Lung (tissue), 12 donors: ENCODE measurements around the gene OGG1. TPM values are rescaled to one million over a fixed set of nuclear protein-coding genes. Genes with fewer than 3 reads are reported as not detected.

ENCODE experiments used
- ATAC-seq: fragments of 200-7000 bp; cut with Tn5 transposase; one replicate; pipeline ENCODE4 v1.9.1; 2020; ENCODE audit warnings: moderate number of reproducible peaks; ENCODE audit not compliant: insufficient read depth, low FRiP score
- DNase-seq, 3 donors: peaks; one replicate each; pipeline ENCODE4 v3.0.0-alpha.2; 2013 to 2017
- H3K27ac ChIP-seq, 2 donors: one replicate each; pipeline ENCODE4 v1.5.1; 2013; ENCODE audit warnings: mild to moderate bottlenecking in 2 of 2, moderate library complexity in 2 of 2, control low read depth in 1 of 2, inconsistent platforms in 1 of 2, low read depth in 1 of 2, low read length in 1 of 2
- H3K27me3 ChIP-seq, 3 donors: one replicate each; pipeline ENCODE4 v1.5.1; 2013; ENCODE audit warnings: low read length in 2 of 3; ENCODE audit not compliant: control insufficient read depth in 3 of 3, insufficient read depth in 3 of 3
- H3K36me3 ChIP-seq, 4 donors: one replicate each; pipeline ENCODE4 v1.5.1; 2013; ENCODE audit warnings: low read length in 4 of 4, mild to moderate bottlenecking in 1 of 4, moderate library complexity in 1 of 4; ENCODE audit not compliant: control insufficient read depth in 4 of 4, insufficient read depth in 4 of 4
- H3K4me1 ChIP-seq, 5 donors: one replicate each; pipeline ENCODE4 v1.5.1; 2013; ENCODE audit warnings: low read length in 5 of 5, mild to moderate bottlenecking in 2 of 5, moderate library complexity in 1 of 5; ENCODE audit not compliant: control insufficient read depth in 5 of 5, insufficient read depth in 5 of 5
- H3K4me3 ChIP-seq: one replicate; pipeline ENCODE4 v1.5.1; 2013; ENCODE audit warnings: mild to moderate bottlenecking, control low read depth, moderate library complexity
- H3K9ac ChIP-seq, 2 donors: one replicate each; pipeline ENCODE4 v1.5.1; 2013; ENCODE audit warnings: low read length in 2 of 2, control low read depth in 1 of 2; ENCODE audit not compliant: insufficient read depth in 1 of 2
- H3K9me3 ChIP-seq, 4 donors: one replicate each; pipeline ENCODE4 v1.5.1; 2013; ENCODE audit warnings: low read length in 3 of 4, mild to moderate bottlenecking in 1 of 4, moderate library complexity in 1 of 4; ENCODE audit not compliant: control insufficient read depth in 4 of 4, insufficient read depth in 3 of 4
- CTCF ChIP-seq: IDR thresholded peaks from 2 replicates; pipeline ENCODE4 v1.5.1; 2012; ENCODE audit warnings: mild to moderate bottlenecking; ENCODE audit errors: control extremely low read depth, extremely low read depth
- WGBS, 2 donors: extraction: QIAGEN DNeasy Blood & Tissue Kit; methylation state at CpG; one replicate each; pipeline ENCODE4 v1.1.7; 2013; 5-methylcytosine and 5-hydroxymethylcytosine counted together
- polyA plus RNA-seq, 2 donors: library from polyadenylated mRNA; stranded (reverse); fragments of 200-250 nt; gene quantifications; one replicate each; pipeline ENCODE4 v1.2.1, GENCODE V29; 2013
- total RNA-seq, 2 donors: library from RNA; depleted of rRNA in 1 of 2; stranded (reverse); fragments of >200 nt in 1 of 2; gene quantifications; one replicate each; pipeline ENCODE4 v1.2.1, GENCODE V29; 2014 to 2021
- donor health status: control.
- donor health status: control.
- donor health status: Bipolar disorder and iron deficiency.
- donor health status: healthy.
- donor health status: DM: yes; HTN: yes; CAD: no.

OGG1 gene
- total and polyA plus RNA-seq, 4 donors = 13.2 to 31.2 (median 23.3) TPM

DNA sequence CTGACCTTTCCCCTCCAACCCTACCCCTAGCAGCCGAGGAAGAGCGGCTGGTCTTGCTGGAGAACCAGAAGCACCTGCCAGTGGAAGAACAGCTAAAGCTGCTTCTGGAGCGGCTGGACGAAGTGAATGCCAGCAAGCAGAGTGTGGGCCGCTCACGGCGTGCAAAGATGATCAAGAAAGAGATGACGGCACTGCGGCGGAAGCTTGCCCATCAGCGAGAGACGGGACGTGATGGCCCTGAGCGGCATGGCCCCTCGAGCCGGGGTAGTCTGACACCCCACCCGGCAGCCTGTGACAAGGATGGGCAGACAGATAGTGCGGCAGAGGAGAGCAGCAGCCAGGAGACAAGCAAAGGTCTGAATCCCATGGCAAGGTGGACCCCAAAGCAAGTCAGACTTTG, 6.2 kb upstream of the OGG1 start:
- ATAC-seq = no peak
- no peak overlapping the region for H3K27ac ChIP-seq
- H3K4me1 ChIP-seq = peaks cover 0 to 3% (median 0%) of the 10 kb centered on the region in 5 donors
- no peak overlapping the region for H3K9ac ChIP-seq
- H3K36me3 ChIP-seq = peaks cover 57 to 83% (median 74%) of the 10 kb centered on the region in 4 donors
- H3K27me3 ChIP-seq = no peaks in the 10 kb centered on the region
- DNase-seq = no peak
- no peak overlapping the region for H3K4me3 ChIP-seq
- 95 to 98% methylated on average over 18 of the region's 18 CpGs for WGBS, 2 donors
- no peak for TF ChIP-seq CTCF
- no peaks in the 10 kb centered on the region for H3K9me3 ChIP-seq

DNA sequence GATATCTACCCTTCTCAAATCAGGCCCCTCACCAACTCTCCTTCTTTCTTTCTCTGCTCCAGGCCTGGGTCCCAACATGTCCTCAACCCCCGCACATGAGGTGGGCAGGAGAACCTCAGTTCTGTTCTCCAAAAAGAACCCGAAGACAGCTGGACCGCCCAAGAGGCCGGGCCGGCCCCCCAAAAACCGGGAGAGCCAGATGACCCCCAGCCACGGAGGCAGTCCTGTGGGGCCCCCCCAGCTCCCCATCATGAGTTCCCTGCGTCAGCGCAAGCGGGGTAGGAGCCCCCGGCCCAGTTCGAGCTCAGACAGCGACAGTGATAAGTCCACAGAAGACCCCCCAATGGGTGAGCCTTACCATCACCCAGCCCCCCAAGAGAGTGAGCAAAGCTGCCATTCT, 5.6 kb upstream of the OGG1 start:
- 96 to 97% methylated on average over 13 of the region's 13 CpGs for WGBS, 2 donors

DNA sequence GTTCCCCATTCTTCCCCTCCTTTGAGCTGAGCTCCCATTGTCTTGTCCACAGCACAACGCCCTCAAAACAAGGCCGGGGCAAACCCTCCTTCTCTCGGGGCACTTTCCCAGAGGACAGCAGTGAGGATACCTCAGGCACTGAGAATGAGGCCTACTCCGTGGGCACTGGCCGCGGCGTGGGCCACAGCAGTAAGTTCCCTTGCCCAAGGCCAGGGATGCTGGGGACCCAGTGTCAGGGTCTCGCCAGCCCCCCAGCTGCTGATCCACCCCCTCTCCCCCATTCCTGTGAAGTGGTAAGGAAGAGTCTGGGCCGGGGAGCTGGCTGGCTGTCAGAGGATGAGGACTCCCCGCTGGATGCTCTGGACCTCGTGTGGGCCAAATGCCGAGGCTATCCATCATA, 4.2 kb upstream of the OGG1 start:
- no peak overlapping the region for H3K9ac ChIP-seq
- TF ChIP-seq CTCF = no peak
- H3K4me3 ChIP-seq = no peak overlapping the region
- ATAC-seq (no peak), DNase-seq (no peak)
- H3K27me3 ChIP-seq = no peaks in the 10 kb centered on the region
- 93 to 94% methylated on average over 12 of the region's 12 CpGs for WGBS, 2 donors
- H3K4me1 ChIP-seq = peaks cover 0 to 14% (median under 1%) of the 10 kb centered on the region in 5 donors
- H3K27ac ChIP-seq = no peak overlapping the region
- no peaks in the 10 kb centered on the region for H3K9me3 ChIP-seq
- H3K36me3 ChIP-seq = peaks cover 54 to 67% (median 59%) of the 10 kb centered on the region in 4 donors

More for the DNA sequence above, 5.6 kb upstream of the OGG1 start:
- DNase-seq (no peak), ATAC-seq (no peak)
- Histone ChIP-seq H3K4me3 (no peak overlapping the region), H3K36me3 (peaks cover 57 to 78% (median 69%) of the 10 kb centered on the region in 4 donors), H3K9ac (no peak overlapping the region), H3K27ac (no peak overlapping the region), H3K4me1 (peaks cover 0 to 10% (median 0%) of the 10 kb centered on the region in 5 donors), H3K9me3 (no peaks in the 10 kb centered on the region), H3K27me3 (no peaks in the 10 kb centered on the region)
- no peak for TF ChIP-seq CTCF

DNA sequence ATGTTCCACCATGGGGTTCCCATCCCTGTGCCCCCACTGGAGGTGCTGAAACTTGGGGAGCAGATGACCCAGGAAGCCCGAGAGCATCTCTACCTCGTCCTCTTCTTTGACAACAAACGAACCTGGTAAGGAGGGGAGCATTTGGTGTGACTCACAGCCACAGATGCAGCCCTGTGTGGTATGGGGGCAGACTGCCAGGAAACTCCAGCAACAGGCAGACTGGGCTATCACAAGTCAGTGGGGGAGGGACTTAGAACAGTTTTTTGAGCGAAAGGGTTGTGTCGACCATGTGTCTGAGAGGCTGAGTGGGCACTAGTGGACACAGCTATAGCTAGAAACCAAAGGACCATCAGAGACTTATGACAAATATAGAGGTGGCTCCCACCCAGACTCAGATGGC, 3.4 kb upstream of the OGG1 start:
- Histone ChIP-seq H3K4me3 (no peak overlapping the region), H3K27ac (no peak overlapping the region), H3K9me3 (no peaks in the 10 kb centered on the region), H3K9ac (no peak overlapping the region), H3K4me1 (peaks cover 0 to 23% (median 6%) of the 10 kb centered on the region in 5 donors), H3K27me3 (no peaks in the 10 kb centered on the region), H3K36me3 (peaks cover 49 to 61% (median 54%) of the 10 kb centered on the region in 4 donors)
- no peak for ATAC-seq
- no peak for DNase-seq
- WGBS, 2 donors = 79 to 88% methylated on average over 5 of the region's 5 CpGs
- TF ChIP-seq CTCF = no peak
